MV-4-11 (cell line): ENCODE data around the gene SCN4B.
"Not testable (repeated sequence)": the region's sequence is repeated elsewhere in the genome, so short reads cannot be mapped to it uniquely, and the experiment has no call there.

Experiments
- DNase-seq: peaks from one replicate; lab custom pipeline; 2025; lab: John Stamatoyannopoulos, UW

SCN4B gene

GRCh38 chr11:118152552-118153471 is at the start of gene SCN4B:
SCN4B (minus strand) TSS chr11:118152823; CDS start chr11:118152673, 150 bp downstream.
- DNase-seq, result no peak

GRCh38 chr11:118201966-118202365 is 49.3 kb upstream of the SCN4B start:
- no peak for DNase-seq

- DNase-seq, result peak; percentile 6
These were observed 48.5 kb upstream of the SCN4B start for GRCh38 chr11:118200901-118201680.

- DNase-seq, result no peak
These were observed 47.9 kb upstream of the SCN4B start for GRCh38 chr11:118200497-118200896.

- no peak for DNase-seq
These were observed 46.5 kb upstream of the SCN4B start for GRCh38 chr11:118199135-118199534.

DNA sequence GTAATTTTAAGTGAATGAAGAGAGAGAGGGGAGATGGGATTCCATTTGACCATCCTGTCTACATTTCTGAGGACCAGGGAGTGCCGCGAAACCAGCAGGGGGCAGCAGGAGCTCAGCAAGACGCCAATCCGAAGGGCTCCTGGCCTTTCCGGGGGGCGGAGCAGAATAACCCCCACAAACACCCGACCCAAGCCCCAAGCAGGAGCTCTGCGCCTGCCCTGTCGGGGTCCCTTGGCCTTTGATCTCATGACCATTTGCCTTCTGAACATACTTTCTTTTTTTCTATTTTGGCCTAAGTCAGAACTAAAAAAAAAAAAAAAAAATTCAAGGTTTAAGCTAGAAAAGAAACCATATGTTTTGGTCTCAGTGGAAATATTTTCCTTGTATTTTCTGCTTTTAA is 45.7 kb upstream of the SCN4B start:
- peak; percentile 54 for DNase-seq

- DNase-seq, result no peak
These were observed 42.4 kb upstream of the SCN4B start for GRCh38 chr11:118194835-118195627.

DNA sequence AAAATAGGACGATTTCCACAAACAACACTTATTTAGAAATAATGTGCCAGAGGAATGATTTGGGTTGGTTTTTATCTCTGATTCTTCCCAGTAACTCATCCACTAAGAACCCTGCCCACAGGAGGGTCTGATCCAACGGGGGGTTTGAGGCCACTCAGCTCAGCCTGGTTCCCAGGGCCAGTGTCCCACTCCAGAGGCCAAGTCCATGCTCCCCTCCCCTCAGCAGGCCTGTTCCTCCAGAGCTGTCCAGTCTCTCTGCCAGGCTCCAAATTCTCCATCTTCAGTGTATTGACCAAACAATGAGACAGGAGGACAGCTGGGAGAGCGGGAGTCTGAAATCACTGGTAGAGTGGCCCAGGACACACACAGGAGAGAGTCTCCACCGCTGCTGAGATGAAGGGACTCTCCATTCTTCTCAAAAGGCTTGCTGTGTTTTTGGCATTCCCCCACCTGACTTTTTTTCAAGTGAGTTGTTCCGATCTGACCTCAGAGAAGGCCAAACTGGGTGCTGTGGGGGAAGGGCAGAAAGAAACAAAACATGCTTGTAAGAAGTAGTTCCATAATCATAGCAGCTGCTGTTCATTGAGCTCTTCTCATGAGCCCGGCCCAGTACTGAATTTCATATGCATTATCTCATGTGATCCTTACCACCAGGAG is 41.4 kb upstream of the SCN4B start:
- DNase-seq, result no peak

GRCh38 chr11:118192817-118193216 is 40.2 kb upstream of the SCN4B start:
- DNase-seq, result not testable (repeated sequence)

GRCh38 chr11:118190942-118191506 is 38.4 kb upstream of the SCN4B start:
- not testable (repeated sequence) for DNase-seq

GRCh38 chr11:118186346-118187107 is 33.9 kb upstream of the SCN4B start:
- peak; percentile 85 for DNase-seq

DNA sequence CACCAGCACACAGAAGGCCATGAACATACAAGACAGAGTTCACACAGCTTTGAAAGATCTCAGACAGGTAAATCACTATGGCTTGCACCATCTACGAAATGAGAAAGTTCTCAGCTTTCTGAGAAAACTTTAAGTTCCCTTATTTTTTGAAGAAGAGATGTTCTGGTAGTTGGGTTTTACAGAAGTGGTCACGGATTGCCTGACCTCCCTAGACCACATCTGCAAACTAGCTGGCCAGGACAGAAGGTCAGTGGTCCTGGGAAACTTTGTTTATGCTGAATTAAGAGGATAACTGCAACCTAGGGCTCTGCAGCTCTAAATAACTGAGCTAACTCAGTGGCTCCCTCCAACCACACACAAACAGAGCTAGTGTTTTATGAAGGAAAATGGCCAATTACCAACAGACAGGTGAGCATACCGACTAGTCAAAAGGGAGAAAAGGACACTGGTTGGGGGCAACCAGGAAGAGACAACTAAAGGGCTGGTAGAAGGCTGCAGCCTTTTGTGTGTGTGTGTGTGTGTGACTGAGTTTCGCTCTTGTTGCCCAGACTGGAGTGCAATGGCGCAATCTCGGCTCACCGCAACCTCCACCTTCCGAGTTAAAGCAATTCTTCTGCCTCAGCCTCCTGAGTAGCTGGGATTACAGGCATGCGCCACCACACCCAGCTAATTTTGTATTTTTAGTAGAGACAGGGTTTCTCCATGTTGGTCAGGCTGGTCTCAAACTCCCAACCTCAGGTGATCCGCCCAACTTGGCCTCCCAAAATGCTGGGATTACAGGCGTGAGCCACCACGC is 32.4 kb upstream of the SCN4B start:
- DNase-seq, result peak; percentile 87

- peak; percentile 80 for DNase-seq
These were observed 31.1 kb upstream of the SCN4B start for GRCh38 chr11:118183691-118184090.

- no peak for DNase-seq
These were observed 27.7 kb upstream of the SCN4B start for GRCh38 chr11:118180300-118180703.

DNA sequence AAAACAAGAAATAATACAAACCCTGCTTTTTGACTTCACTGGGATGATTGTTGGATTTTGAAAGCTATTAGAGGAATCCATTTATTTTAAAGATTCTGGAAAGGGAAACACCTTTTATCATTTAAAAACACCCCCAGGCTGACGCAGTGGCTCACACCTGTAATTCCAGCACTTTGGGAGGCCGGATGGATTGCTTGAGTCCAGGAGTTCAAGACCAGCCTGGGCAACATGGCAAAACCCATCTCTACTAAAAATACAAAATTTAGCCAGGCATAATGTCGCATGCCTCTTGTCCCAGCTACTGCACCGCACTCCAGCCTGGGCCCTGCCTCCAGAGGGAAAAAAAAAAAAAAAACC is 24.1 kb upstream of the SCN4B start:
- DNase-seq, result no peak

- no peak for DNase-seq
These were observed 23.6 kb upstream of the SCN4B start, which contains the start of gene SCN2B for GRCh38 chr11:118175993-118176777. SCN2B (minus strand) TSS chr11:118176639; CDS start chr11:118176431, 208 bp downstream.

DNA sequence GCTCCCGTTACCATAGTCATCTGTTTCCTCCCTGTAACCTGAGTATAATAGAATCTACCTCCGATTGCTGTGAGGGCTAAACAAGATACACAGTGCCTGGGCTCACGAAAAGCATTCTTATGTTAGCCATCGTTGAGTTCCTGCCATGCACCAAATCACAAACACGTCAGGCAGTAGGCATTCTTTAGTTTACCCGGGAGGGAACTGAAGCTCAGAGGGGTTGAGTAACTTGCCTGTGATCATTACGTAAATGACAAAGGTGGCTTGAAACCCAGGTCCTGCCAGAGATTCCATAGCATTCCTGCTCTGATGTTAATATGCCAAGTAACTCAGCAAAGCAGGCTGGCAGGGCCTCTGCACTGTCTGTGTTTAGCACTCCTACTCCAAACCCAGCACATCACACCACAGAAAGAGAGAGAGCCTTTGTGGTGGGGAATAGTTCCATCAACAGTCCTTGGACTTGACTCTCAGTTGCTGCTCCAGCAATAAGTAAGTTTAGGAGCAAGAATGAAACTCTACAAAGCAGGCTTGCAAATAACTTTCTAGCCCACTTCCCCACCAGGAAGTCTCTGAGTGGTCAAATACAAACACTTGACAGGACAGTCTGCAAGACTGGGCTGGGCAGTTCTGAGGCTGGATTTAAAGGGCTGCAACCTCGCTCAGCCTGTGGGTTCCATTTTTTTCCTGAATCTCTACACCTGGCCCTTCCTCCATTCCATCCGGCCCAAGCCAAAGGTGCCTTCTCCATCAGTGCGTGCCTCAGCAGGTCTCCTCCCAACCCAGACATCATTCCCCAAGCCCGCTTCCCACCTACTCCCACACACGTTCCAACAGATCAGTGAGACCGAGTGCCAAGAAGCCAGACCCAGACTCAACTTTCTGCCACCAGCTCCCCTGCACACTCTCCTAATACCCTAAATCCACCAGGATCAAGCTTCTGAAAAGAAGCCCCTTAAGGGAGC is 22.7 kb upstream of the SCN4B start:
- DNase-seq, result peak; percentile 37
